Measurements from ENCODE around the gene NOCT. TPM values are rescaled to one million over a fixed set of nuclear protein-coding genes. Genes with fewer than 3 reads are reported as not detected.
"Not testable (repeated sequence)": the region's sequence is repeated elsewhere in the genome, so short reads cannot be mapped to it uniquely, and the experiment has no call there.

The NOCT gene
- total RNA-seq, 1 experiment from 2014 or later = 20.4 TPM

DNA sequence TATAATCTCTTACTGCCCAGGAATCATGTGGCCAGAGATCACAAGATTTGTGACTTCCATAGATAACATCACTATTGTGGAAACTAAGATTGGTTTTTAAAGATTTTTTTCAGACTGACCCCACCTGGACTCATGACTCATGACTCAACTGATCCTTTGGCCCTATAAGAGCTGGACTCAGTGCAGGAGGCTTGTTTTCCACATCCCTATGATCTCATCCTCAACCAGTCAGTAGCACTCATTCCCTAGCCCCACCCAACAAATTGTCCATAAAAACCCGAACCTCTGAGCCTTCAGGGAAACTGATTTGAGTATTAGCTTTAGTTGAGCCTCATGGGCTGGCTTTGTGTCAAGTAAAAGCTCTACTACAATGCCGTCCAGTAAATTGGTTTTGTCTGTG is 7.9 kb upstream of the NOCT start:
- BruUV-seq (replicated peaks) = no TSS peak
- no peak for ATAC-seq

GRCh38 chr4:139008278-139008677 is 7.3 kb upstream of the NOCT start:
- H2AFZ ChIP-seq (ENCODE audit: low read depth, low read length, poor library complexity, severe bottlenecking); DNase-seq (ENCODE audit: low read depth, low spot score); CTCF ChIA-PET; H3K9me2 ChIP-seq (ENCODE audit: insufficient read depth); H3K79me2 ChIP-seq (ENCODE audit: insufficient read depth, low read length); H3K27me3 ChIP-seq (ENCODE audit: insufficient read depth, low read length); H3K4me2 ChIP-seq (ENCODE audit: low read length); H3K27ac ChIP-seq (ENCODE audit: low read depth, low read length); H3K9ac ChIP-seq (ENCODE audit: low read length); H4K20me1 ChIP-seq (ENCODE audit: insufficient read depth); H3K9me3 ChIP-seq (ENCODE audit: control insufficient read depth in 1 of 2, insufficient read depth in 1 of 2, low read depth in 1 of 2, low read length in 2 of 2); RAD21 ChIA-PET (ENCODE audit: low non-redundant PET in 1 of 2, low total read pairs in 2 of 2, uncharacterized antibody in 2 of 2, unreplicated experiment in 2 of 2); H3K4me1 ChIP-seq (ENCODE audit: control insufficient read depth in 1 of 2, insufficient read depth in 2 of 2, low read length in 2 of 2); BruUV-seq (replicated peaks); POLR2A ChIA-PET; intact Hi-C loops (cut with micrococcal nuclease); ATAC-seq; H3K4me3 ChIP-seq (replicated peaks in 1 of 2; ENCODE audit: low read depth in 1 of 2, low read length in 2 of 2); H3K36me3 ChIP-seq (ENCODE audit: control insufficient read depth in 1 of 2, insufficient read depth in 2 of 2, low read length in 2 of 2): not testable (repeated sequence)

More for the DNA sequence above, 7.9 kb upstream of the NOCT start:
- no peaks in the 10 kb centered on the region for H3K9me3 ChIP-seq (ENCODE audit: control insufficient read depth in 1 of 2, insufficient read depth in 1 of 2, low read depth in 1 of 2, low read length in 2 of 2)
- peaks cover 0 to 7% of the 10 kb centered on the region in 2 experiments; a peak in 1 of 4 replicates for H3K4me1 ChIP-seq (ENCODE audit: control insufficient read depth in 1 of 2, insufficient read depth in 2 of 2, low read length in 2 of 2)
- H3K27ac ChIP-seq (ENCODE audit: low read depth, low read length) = no peak overlapping the region
- POLR2A ChIA-PET = no interaction called here
- intact Hi-C loops (cut with micrococcal nuclease) = no loop called here
- CTCF ChIA-PET = no interaction called here
- no peaks in the 10 kb centered on the region for H4K20me1 ChIP-seq (ENCODE audit: insufficient read depth)
- no peak overlapping the region for H3K4me3 ChIP-seq (replicated peaks in 1 of 2; ENCODE audit: low read depth in 1 of 2, low read length in 2 of 2)
- no peak overlapping the region for H2AFZ ChIP-seq (ENCODE audit: low read depth, low read length, poor library complexity, severe bottlenecking)
- no peaks in the 10 kb centered on the region for H3K36me3 ChIP-seq (ENCODE audit: control insufficient read depth in 1 of 2, insufficient read depth in 2 of 2, low read length in 2 of 2)
- no peaks in the 10 kb centered on the region for H3K79me2 ChIP-seq (ENCODE audit: insufficient read depth, low read length)
- H3K9me2 ChIP-seq (ENCODE audit: insufficient read depth) = no peaks in the 10 kb centered on the region
- H3K4me2 ChIP-seq (ENCODE audit: low read length) = no peak overlapping the region
- TF ChIP-seq EZH2 (IDR thresholded peaks at IDR 0.05) (no peak), FOSL1 (IDR thresholded peaks at IDR 0.05; ENCODE audit: low read depth) (no peak), EGR1 (IDR thresholded peaks at IDR 0.05; ENCODE audit: low read depth) (no peak), SRF (IDR thresholded peaks at IDR 0.05; ENCODE audit: low read depth) (no peak), ELF1 (IDR thresholded peaks at IDR 0.05; ENCODE audit: borderline replicate concordance, low read depth) (no peak), MAX (IDR thresholded peaks at IDR 0.05) (no peak), SP1 (IDR thresholded peaks at IDR 0.05; ENCODE audit: low read depth) (no peak), POLR2AphosphoS5 (IDR thresholded peaks at IDR 0.05; ENCODE audit: low read depth, low read length) (no peak), ZFX (IDR thresholded peaks at IDR 0.05) (no peak), POLR2A (IDR thresholded peaks at IDR 0.05; ENCODE audit: borderline replicate concordance, extremely low read depth, insufficient read depth, insufficient read length) (no peak), ATF3 (IDR thresholded peaks at IDR 0.05) (no peak)
- no peak overlapping the region for H3K9ac ChIP-seq (ENCODE audit: low read length)
- no peaks in the 10 kb centered on the region for H3K27me3 ChIP-seq (ENCODE audit: insufficient read depth, low read length)
- RAD21 ChIA-PET (ENCODE audit: low non-redundant PET in 1 of 2, low total read pairs in 2 of 2, uncharacterized antibody in 2 of 2, unreplicated experiment in 2 of 2) = no interaction called here
- no peak for DNase-seq (ENCODE audit: low read depth, low spot score)

Data from HCT116 (cell line).